Effector CD4-positive, alpha-beta T cell (primary cell): Measurements from ENCODE around the gene RAB11FIP3.
"Not testable (repeated sequence)": the region's sequence is repeated elsewhere in the genome, so short reads cannot be mapped to it uniquely, and the experiment has no call there.

Experiments
- DNase-seq: peaks from one replicate; pipeline ENCODE4 v3.0.0-alpha.2; 2020

RAB11FIP3 gene

DNA sequence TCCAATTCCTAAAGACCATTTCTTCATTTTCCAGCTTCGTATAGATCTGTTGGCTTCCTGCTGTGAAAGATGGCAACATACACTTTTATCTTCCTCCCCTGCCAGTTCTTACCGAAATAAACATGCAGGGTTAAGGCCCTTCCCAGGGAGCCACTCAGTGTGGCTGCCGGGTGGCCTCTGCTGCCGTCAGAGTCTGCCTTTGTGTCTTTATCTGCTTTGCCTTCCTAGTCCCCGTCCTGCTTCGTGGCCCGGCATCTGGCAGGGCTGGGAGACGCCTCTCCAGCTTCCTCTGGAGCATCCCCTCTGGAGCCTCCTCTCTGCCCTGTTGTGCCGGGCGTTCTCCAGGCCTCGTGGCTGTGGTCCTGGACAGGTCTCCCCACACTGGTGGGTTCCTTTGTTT lies 71.8 kb downstream of the RAB11FIP3 start:
- no peak for DNase-seq

DNA sequence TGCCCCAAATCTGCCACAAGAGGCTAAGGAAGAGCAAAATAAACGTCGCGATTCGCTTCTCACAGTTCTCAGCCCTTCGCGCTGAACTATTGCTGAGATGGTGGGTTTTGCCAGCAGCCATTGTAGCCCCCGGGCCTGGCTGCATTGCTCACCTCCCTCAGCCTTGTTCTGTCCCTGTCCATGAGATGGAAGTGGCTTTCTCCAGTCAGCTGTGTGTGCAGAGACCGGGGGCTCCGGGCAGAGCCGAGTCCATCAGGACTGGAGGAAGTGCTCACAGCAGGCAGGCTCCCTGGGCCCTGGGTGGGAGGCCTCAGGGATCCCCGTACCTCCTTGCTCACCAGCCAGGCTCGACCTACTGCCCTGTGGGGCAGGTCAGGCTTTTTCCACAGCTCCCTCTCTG lies 74.5 kb downstream of the RAB11FIP3 start:
- no peak for DNase-seq

DNA sequence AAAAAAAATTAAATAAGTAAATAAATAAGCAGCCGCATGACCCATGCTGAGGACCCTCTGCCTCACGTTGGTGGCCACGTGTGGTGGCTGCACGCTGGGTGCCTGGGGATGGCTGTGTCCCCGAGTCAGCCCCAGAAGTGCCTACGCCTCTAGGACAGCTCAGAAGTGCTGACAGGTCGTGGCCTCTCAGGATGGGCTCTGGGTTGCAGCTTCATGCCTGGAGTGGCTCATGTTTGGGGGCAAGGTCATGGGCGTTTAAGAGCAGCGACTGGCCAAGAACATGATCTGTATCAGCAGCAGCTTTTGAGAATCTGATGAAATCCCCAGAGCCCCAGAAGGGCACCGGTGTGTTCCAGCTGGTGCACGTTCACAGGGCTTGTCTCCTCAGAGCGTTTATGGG lies 75.3 kb downstream of the RAB11FIP3 start:
- no peak for DNase-seq

DNA sequence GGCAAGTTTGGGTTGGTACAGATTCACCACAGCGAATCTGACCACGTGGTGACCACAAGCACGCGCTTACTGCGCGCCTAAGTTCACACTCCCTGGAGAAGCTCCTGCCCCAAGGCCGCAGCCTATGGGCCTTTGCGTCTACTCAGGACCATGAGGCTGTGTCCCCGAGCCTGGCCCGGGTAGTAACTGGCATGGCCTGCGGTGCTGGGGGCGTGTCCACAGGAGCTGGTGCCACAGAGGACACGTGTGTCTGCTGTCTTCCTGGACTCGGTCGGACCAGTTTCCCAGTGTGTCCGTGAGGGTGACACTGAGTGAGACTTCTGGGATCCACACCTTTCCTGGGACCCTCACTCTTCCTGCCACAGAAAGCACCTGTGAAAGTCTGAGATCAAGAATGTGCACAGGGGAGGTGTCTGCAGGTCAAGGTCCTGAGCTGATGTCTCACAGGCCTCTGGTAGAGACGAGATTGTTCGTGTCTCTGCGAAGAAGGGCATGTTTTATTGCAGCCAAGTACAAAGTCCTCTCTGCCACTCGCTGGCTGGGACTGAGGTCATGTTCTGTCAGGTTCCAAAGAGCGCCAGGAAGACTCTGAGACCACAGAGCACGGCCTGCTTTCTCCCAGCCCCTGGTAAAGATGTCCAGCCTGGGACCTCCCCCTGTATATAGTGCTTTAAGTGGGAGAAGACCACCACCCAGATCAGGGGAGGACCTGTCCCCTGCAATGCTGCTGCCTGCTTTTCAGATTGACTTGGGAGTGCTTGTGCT lies 76.9 kb downstream of the RAB11FIP3 start:
- no peak for DNase-seq

DNA sequence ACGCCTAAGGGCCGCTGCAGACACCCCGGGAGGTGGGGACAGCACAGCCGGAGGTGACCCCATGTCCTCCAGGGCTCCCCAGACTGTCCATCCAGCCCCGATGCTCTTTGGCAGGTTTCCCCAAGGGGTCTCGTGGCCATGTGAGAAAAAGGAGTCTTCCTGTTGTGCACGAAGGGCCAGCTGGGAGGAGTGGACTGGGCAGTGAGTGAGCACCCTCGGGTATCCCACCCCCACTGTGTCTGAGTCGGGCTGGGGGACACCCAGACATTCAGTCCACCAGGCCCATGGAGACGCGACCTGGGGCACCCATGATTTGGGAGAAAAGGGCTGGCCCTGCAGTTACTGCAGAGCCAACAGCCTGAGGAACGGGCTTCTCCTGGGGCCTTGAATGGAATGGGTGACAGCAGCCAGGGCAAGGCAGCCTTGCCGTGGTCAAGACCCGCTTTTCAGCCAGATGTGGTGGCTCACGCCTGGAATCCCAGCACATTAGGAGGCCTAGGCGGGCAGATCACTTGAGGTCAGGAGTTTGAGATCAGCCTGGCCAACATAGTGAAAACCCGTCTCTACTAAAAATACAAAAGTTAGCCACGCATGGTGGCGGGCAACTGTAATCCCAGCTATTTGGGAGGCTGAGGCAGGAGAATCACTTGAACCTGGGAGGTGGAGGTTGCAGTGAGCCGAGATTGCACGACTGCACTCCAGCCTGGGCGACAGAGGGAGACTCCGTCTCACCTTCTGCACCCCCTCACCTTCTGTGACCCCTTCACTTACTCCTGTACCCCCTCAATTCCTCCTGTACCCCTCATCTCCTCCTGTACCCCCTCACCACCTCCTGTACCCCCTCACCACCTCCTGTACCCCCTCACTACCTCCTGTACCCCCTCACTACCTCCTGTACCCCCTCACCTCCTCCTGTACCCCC lies 78.0 kb downstream of the RAB11FIP3 start:
- no peak for DNase-seq

DNA sequence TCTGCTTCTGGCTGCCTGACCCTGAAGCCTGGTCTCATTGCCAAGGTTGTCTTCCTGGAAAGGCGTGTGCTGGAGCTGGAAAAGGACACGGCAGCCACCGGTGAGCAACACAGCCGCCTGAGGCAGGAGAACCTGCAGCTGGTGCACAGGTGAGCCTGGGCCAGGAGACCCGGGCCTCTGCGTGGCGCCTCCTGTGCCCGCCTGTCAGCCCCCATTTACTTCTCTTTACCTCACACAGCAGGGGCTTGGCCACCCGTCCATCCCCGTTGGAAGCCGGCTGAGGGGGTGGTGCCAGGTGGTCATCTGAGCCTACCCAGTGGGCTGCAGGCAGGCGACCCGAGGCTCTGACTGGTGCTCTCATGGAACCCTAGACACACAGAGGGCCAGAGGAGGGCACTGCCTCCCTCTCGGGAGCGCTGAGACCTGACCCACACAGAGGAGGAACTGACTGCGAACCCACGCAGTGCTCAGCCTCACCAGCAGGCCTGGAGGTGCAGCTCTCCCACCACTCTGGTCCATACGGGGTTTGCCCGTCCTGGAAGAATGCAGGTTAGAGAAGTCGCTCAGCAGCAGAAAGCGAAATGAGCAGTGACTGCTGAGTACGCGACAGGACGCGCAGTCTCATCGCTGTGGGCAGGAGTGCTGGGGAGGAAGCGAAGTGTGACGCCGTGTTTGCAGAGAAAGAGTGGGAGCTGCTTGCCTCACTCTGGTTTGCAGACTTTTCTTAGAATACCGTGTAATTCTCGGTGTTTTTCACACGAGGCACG lies 80.2 kb downstream of the RAB11FIP3 start:
- no peak for DNase-seq

DNA sequence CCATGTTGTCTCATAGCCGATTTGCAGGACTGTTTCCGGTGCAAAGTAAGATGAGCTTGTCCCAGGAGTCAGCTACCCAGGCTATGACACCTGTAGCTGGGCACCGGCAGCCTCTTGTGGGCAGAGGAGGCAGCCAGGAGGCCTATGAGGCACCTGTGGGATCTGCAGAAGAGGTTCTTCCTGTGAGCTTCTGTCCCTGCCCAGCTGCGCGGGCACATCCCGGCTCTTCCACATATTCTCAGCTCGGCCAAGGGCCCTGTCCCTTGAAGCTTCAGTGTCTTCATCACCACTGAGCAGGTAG lies 80.7 kb downstream of the RAB11FIP3 start:
- no peak for DNase-seq

DNA sequence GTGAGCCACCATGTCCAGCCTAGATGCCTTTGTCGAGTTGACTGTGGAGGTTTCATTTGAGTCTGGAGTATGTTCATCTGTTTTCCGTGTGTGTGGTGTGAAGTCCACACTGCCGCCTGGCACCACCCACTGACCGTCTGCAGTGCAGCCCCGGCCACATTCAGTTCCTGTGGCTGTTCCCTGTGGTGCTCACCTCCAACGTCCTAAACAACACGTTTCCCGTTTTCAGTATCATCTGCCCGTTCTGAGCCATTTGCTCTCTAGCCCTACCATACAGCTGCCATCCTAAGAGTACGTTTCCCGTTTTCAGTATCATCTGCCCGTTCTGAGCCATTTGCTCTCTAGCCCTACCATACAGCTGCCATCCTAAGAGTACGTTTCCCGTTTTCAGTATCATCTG lies 82.1 kb downstream of the RAB11FIP3 start:
- not testable (repeated sequence) for DNase-seq

DNA sequence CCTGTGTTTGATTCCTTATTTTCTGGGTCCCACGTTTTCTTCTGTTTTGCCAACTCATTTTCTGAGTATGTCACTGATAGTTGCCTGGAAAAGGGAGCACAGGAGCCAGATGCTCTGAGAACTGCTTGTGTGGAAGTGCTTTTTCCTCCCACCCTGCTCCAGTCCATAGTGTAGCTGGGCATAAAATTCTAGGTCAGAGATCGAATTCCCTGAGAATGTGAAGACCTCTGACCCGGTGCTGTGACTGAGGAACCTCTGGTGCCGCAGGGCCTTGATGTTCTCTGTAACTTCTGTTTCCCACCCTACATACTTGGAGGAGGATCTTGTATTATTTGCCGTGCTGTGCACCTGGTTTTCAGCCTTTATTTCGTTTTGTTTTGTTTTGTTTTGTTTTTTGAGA lies 82.5 kb downstream of the RAB11FIP3 start:
- DNase-seq = no peak

DNA sequence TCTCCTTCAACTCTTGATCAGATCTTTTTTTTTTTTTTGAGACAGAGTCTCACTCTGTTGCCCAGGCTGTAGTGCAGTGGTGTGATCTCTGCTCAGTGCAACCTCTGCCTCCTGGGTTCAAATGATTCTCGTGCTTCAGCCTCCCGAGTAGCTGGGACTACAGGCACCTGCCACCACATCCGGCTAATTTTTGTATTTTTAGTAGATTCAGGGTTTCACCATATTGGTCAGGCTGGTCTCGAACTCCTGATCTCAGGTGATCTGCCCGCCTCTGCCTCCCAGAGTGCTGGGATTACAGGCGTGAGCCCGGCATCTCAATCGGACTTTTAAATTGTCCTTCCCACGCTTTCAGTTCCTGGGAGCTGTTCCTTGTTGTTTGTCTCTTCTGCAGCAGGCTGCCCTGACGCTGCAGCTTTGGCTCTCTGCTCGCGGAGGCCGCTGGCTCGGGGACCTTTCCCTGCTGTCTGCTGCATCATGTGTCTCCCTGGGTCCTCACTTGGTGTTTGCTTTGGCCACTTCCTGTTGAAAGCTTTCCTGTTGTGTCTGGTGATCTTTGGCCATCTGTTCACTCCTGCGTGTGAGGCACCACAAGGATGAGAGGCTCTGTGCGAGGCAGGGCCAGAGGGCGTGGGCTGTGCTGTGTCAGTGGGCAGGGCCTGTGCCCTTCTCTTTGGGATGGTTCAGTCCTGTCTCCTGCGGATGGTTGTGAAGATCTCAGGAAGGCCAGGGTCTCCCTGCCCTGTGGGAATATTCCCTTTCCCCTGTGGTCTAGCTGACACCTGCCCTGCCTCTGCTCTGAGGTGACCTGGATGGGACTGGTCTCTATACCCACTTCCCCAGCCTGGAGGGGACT lies 83.7 kb downstream of the RAB11FIP3 start:
- no peak for DNase-seq

DNA sequence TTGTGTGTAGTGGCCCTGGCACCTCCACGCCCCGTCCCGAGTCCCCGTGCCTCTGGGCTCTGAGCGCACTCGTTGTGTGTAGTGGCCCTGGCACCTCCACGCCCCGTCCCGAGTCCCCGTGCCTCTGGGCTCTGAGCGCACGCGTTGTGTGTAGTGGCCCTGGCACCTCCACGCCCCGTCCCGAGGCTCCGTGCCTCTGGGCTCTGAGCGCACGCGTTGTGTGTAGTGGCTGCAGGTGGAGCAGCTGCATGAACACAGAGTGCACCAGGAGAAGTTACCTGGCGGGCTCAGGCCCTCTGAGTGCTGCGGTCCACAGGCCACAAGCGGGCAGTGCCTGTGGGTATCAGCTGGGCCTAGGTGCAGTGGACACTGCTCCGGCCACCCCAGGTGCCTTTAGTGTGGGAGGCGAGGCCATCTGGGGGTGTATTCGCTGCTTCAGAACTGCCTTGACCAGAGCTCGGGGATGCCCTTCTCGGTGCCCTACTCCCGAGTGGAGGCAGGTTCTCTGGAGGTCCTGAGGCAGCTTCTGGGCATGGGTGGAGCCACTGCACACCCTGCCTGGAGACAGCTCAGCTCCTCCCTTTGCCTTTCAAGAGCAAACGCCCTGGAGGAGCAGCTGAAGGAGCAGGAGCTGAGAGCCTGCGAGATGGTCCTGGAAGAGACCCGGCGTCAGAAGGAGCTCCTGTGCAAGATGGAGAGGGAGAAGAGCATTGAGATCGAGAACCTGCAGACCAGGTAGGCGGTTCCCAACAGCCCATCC lies 84.8 kb downstream of the RAB11FIP3 start:
- DNase-seq = no peak

DNA sequence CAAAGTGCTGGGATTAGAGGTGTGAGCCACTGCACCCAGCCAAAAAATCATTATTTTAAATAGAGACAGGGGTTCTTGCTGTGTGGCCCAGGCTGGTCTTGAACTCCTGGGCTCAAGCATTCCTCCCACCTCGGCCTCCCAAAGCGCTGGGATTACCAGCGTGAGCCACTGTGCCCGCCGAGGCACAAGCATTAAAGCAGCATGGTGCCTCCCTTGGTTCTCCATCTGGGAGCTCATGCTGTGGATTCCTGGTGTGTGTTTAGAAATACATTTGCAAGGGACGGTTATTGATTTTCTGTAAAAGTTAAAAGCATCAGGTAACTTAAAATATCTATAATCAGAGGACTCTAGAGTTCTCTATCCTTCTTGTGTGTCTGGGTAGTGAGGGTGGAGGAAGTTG lies 87.4 kb downstream of the RAB11FIP3 start:
- DNase-seq = no peak

DNA sequence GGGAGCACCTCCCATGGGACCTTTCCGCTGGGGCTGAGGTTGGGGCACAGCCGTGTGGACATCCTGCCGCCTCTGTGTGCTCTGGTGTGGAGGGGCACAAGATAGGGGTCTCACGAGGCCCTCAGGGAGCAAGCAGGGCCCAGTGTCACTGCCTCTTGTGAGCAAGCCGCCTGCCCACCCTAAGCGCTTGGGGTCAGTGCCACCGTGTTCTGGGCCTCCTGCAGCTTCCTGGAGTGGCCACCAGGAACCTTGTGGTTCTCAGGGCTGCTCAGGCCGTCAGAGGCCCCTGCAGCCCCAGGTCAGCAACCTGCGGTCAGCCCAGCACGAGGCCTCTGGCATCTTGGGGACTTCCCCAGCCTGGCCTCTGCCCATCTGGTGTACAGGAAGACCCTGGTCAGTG lies 88.5 kb downstream of the RAB11FIP3 start:
- DNase-seq = no peak

DNA sequence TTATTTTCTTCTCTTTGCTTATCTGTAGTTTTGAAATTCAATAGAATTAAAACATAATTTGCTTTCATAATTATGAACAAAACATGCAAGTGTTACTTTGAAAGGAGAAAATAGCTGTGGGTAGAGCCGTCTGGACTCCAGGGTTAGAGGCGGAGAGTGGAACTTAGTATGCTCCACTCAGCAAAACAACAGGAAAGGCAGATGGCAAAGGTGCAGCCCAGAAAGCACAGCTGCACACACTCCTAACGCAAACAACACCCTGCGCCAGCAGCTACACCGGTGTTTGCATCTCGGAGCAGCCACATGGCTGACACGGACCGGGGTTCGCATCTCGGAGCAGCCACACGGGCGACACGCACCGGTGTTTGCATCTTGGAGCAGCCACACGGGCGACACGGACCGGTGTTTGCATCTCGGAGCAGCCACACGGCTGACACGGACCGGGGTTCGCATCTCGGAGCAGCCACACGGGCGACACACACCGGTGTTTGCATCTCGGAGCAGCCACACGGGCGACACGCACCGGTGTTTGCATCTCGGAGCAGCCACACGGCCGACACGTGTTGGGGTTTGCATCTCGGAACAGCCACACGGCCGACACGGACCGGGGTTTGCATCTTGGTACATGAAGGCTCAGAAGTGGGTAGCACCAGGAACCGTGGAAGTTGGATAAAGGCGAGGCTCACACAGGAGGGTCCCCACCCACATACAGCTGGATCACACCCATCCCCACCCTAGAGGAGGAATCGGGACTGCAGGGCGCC lies 89.9 kb downstream of the RAB11FIP3 start:
- DNase-seq = no peak

DNA sequence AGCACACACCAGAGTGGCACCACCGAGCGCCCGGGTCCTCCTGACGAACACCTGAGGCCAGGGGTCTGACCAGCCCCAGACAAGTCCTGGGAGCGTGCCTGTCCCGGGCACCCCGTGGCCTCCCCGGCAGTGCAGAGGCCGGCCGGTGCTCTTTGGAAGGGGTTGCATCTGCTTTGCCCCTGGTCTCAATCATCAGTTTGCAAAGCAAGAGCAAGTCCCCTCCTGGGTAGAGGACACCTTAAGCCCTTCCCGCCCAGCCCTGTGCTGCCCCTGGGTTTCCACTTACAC lies 90.4 kb downstream of the RAB11FIP3 start:
- no peak for DNase-seq

DNA sequence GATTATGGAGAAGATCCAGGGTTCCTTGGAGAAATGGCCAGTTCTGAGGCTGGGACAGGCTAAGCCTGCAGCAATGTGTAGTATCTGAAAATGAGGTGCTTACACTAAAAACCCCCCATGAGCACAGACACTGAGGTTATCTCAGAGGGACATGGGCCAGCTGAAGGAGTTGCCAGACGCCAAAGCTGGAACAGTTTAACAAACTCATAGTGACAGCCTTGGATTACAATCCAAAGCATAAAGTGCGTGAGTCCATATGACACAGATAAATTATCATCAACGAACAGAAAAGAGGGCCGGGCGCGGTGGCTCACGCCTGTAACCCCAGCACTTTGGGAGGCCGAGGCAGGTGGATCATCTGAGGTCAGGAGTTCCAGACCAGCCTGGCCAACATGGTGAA lies 90.9 kb downstream of the RAB11FIP3 start:
- no peak for DNase-seq

DNA sequence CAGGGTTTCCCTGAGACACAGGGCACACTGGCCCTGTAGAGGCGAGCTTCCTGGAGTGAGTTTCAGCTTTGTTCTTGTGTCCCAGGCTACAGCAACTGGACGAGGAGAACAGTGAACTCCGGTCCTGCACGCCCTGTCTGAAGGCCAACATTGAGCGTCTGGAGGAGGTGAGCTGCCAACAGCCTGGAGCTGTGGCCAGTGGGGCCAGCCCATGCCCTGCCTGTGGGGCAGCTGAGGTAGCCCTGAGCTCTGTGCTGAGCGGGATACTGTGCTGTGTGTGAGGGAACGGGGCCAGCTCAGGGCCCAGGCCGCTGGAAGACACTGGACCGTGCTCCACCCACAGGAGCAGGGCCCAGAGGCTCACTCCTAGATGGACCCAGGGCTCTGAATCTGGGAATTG lies 93.4 kb downstream of the RAB11FIP3 start:
- DNase-seq = no peak

DNA sequence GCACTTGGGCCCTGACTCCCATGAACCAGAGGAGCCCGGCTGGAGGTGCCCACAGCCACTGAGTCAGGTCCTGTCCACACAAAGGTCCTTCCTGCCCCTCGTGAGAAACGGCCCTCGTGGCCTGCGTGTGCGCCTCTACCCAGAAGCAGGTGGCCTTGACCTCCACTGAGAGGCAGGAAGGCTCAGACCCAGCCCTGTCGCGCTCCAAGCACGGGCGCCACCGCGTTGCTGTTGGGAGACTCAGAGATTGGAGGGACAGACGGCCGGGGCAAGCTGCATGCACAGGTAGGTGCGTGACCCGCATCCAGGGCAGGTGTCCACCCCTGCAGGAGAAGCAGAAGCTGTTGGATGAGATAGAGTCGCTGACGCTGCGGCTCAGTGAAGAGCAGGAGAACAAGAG lies 94.0 kb downstream of the RAB11FIP3 start:
- DNase-seq = no peak

DNA sequence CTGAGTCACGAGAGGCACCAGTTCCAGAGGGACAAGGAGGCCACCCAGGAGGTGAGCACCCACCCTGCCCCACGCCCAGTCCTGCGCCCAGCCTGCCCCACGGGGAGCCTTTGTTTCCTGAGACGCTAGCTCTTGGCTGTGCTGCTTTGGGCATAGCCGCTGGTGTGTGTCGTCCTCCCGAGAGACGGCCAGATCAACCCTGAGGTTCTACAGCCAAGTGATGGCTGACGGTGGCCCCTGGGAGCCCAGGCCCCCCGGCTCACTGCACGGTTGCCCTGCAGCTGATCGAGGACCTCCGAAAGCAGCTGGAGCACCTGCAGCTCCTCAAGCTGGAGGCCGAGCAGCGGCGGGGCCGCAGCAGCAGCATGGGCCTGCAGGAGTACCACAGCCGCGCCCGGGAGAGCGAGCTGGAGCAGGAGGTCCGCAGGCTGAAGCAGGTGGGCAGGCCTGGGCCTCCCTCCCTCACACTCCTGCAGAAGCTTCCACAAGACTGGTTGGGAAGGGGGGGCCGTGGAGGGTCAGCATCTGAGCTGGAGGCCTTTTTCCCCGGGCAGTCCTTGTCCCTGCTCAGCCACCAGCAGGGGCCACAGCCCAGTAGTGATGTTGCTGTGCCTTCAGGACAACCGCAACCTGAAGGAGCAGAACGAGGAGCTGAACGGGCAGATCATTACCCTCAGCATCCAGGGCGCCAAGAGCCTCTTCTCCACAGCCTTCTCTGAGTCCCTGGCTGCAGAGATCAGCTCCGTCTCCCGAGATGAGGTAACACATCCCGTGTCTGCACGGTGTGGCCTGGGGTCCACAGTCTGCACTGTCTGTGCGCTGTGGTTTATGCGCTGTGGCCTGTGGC lies 94.6 kb downstream of the RAB11FIP3 start:
- DNase-seq = no peak

DNA sequence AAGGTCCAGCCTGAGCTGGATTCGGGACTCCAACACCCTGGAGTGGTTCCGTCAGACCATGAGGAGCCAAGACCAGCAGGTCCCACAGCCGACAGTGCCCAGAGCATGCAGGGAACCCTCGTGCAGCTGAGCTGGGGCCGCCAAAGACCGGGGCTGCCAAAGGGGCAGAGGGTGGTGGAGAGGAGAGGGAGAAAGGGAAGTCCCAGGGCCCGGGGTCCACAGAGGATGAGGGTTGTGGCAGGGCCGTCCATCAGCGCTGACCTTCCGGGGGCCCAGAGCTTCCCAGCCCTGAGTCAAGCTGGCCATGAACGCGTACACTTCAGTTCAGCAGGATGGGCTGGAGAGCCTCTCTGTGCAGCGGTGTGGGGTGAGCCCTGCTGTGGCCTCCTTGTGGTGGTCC lies 95.4 kb downstream of the RAB11FIP3 start:
- DNase-seq = no peak
